GM18867 (cell line): ENCODE results near the gene HES2.
A peak's percentile ranks its signal among the peaks of the same experiment; 100 is the strongest.
"Not testable (repeated sequence)": the region's sequence is repeated elsewhere in the genome, so short reads cannot be mapped to it uniquely, and the experiment has no call there.

Experiments
- ATAC-seq: cut with Tn5 transposase; IDR thresholded peaks from one replicate; pipeline ENCODE4 v1.9.1; 2021; ENCODE audit warnings: mild to moderate bottlenecking, moderate library complexity; ENCODE audit not compliant: unreplicated experiment

HES2 gene

DNA sequence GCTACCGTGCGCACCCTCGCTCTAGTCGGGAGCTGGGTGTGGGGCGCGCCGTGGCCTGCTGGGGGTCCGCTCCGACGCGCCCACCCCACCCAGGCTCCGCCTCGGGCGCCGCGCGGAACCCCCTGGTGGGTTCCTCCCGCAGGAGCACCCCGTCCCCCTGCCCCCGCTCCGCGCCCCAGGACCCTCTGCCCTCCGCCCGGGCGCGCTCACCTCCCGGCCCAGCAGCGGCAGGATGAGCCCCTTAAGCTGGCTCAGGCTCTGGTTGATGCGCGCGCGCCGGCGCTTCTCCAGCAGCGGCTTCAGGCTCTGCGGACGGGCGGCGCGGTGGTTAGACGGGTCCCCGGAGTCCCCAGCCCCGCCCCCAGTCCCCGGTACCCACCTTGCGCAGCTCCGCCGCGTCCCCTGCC lies 319 bp downstream of the HES2 start:
- ATAC-seq, result no peak

DNA sequence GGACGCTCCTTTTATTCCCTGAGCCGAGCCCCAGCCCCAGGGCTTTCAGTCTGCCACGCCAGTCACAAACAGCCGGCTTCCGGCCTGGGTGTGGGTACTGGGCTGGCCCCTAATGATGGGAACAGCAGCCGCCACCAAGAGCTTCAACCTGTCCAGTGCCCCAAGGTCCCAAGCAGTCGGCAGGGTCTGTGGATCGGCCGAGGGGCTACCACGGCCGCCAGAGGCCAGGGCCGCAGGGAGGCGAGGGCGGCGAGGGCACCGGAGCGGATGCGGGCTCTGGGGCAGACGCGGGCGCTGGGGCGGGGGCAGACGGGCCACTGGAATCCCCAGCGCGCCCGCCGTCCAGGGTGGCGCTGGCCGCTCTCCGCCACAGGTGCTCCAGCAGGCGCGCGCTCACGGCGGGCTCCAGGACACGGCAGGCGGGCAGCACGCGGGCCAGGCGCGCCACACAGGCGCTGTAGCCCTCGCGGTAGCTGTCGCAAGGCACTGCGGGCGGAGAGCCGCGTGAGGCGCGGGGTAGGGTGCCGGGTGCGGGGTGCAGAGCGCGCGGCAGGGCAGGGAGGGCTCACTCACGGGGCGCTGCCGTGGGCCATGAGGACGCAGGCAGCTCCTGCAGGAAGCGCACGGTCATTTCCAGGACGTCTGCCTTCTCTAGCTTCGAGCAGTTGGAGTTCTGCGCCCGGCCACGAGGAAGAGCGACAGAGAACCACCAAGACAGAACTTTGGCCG lies 887 bp downstream of the HES2 start:
- no peak for ATAC-seq

DNA sequence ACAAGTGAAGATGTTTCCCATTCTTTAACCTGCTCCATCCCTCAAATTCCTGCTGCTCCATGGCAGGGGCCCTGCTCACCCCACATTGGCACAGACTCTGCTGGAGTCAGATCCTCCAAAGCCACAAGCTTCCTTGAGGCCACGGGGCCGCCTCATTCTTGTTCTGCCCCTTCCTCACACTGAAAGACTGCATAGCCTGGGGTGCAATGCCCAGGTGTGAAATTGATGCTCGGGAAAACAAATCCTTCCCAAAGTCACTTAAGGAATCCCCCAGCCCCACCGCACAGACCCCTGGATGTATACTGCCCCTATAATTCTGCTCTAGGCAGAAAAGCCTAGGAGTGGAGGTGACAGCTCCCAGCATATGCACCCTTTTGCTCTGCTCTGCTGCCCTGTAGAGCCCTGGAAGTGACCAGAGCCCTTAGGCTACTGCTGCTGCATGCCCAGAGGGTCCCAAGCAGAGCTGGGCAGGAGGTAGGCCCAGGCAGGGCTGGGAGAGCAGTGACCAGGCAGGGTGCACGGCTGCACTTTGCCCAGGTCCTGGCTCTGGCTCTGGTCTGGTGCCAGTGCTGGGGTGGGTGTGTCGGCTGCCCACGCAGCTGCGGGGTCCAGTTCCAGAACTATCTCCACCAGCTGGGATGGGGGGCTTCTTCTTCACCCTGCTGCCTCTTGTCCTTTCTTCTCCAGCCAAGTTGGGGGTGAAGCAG lies 1.6 kb downstream of the HES2 start:
- ATAC-seq, result no peak

DNA sequence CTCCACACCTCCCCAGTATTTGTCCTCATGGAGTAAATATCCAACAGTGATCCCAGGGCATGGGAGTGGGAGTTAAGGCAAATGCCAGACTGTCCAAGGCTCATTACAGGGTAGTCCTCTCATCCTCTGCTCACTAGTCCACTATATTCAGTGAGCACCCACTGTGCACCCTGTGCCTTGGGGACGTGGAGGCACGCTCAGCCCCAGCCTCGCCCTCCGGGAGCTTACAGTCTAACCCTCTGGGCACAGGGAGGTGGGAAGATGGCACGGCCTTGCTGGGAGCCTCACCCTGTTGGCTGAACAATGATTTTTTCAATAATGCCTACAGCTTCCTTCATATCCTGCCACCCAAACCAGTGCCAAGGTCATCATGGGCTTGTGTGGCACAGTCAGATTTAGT lies 2.8 kb downstream of the HES2 start:
- ATAC-seq, result no peak

DNA sequence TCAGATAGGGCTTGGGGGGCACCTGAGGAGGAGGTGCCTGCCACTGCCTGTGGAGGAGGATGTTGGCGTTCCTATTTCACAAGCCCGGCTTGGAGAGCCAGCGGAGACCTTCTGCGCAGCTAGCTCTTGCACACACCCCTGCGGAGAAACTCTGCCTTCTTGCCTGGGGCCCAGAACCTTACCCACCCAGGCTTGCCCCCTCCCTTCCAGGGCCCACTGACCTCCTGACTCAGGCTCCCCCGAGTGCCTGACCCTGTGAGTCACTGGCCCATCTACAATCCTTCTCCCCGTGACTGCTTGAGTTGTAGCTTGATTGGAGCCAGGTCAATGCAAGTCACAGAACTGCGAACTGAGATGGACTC lies 3.4 kb downstream of the HES2 start:
- no peak for ATAC-seq

DNA sequence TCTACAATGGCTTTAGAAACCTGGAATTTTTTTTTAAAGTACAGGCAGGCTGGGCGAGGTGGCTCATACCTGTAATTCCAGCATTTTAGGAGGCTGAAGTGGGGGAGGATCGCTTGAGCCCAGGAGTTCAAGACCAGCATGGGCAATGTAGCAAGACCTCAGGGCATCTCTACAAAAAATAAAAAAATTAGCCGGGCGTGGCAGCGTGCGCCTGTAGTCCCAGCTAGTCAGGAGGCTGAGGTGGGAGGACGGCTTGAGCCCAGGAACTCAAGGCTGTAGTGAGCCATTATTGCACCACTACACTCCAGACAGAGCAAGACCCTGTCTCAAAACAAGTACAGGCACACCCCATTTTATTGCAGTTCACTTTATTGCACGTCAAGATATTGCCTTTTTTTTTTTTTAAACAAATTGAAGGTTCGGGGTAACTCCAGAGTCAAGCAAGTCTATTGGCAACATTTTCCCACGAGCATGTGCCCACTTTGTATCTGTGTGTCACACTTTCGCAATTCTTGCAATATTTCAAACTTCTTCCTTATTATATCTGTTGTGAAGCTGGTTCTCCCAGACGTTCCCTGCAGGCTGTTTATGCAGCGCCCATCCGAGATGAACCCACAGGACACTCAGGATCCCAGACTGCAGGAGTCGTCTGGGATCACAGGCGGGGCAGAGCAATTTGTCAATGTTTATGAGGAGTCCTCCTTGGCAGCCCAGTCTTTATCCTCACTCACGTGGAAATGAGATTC lies 4.7 kb downstream of the HES2 start:
- ATAC-seq, result no peak

DNA sequence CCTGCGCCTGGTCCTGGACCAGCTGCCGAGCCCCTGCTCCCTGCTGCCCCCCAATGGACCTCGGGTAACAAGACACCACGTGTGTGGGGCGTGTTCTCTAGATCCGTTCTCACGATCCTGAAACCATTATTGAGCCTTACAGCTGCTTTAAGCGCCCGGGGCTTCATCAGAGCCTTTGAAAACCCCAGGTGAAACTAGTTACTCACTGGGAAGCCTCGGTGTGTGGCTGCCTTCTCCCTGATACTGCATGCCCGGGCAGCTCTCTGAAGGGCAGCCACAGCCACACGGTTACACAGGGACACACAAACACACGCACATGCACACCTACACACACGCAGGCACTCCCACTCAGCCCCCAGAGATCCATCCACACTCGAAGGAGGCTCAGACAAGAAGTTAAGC lies 5.3 kb downstream of the HES2 start:
- ATAC-seq, result peak; percentile 62

DNA sequence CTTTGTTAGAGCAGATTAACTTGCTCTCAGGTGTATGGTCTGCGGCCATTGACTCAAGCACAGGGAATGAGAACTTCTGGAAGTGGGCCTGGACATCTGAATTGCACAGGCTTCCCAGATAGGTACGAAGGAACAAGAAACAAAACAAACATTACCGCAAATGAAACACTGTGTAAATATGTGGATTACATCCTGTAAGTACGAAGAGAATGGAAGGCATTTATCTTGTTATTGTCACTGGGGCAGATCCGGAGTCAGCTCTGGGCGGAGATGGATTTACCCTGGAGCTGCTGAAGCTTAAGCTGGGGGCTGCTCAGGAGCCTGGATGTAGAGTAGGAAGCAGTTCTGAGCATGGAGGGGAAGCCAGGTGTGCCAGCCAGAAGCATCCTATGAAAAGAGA lies 6.8 kb downstream of the HES2 start:
- no peak for ATAC-seq

DNA sequence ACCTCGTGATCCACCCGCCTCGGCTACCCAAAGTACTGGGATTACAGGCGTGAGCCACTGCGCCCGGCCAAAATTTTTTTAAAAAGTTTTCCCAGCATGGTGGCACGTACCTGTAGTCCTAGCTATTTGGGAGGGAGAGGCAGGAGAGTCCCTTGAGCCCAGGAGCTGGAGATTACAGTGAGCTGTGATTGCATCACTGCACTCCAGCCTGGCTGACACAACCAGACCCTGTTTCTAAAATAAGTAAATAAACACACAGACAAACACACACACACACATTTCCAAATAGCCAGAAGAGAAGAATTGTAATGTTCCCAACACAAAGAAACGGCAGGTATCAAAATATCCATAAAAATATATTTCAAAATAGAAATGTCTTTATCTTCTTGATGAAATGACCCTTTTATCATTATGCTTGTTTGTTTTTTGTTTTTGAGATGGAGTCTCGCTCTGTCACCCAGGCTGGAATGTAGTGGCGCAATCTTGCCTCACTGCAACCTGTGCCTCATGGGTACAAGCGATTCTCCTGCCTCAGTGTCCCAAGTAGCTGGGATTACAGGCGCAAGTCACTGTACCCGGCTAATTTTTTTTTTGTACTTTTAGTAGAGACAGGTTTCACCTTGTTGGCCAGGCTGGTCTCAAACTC lies 9.3 kb downstream of the HES2 start:
- no peak for ATAC-seq

DNA sequence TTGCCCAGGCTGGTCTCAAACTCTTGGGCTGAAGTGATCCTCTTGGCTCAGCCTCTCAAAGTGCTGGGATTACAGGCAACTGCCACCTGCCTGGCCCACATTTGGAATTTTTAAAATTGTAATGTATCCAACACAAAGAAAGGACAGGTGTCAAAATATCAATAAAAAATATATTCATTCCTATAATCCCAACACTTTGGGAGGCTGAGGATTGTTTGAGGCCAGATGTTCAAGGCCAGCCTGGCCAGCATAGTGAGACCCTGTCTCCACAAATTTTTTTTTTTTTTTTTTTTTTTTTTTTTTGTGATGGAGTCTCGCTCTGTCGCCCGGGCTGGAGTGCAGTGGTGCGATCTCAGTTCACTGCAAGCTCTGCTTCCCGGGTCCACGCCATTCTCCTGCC lies 10.0 kb downstream of the HES2 start:
- no peak for ATAC-seq

DNA sequence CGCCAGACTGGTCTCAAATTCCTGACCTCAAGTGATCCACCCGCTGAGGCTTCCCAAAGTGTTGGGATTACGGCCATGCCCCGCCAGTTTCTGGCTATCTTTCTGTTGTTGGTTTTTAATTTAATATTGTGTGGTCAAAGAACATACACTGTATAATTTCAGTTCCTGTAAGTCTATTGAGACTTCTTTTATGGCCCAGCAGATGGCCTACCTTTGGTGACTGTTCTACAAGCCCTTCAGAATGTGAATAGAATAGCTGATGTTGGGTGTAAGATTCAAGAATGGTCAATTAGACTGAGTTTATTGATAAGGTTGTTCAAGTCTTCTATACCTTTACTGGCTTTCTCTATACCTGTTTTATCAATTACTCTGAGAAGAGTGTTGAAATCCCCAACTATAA lies 10.7 kb downstream of the HES2 start:
- no peak for ATAC-seq

DNA sequence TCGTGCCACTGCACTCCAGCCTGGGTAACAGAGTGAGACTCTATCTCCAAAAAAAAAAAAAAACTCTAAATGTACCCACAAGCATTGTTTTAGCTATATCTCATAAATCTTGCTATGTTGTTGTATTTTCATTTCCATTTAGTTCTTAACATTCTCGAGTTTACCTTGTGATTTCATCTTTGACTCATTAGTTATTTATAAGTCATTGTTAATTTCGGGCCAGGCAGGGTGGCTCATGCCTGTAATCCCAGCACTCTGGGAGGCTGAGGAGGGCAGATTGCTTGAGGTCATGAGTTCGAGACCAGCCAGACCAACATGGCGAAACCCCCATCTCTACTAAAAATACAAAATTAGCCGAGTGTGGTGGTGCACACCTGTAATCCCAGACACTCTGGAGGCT lies 11.7 kb downstream of the HES2 start:
- no peak for ATAC-seq

DNA sequence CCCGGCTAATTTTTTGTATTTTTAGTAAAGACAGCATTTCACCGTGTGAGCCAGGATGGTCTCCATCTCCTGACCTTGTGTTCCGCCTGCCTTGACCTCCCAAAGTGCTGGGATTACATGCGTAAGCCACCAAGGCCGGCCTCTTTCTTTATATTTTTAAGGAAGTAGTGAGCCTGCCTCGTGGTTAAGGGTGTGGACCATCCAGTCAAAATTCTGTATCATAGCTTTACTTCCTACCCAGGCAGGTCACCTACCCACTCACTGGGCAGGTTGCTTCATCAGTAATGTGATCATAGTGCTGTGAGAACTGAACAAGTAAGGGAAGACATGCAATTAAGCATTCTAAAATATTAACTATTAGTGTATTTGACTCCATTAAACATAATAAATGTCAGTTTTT lies 18.0 kb downstream of the HES2 start:
- no peak for ATAC-seq

DNA sequence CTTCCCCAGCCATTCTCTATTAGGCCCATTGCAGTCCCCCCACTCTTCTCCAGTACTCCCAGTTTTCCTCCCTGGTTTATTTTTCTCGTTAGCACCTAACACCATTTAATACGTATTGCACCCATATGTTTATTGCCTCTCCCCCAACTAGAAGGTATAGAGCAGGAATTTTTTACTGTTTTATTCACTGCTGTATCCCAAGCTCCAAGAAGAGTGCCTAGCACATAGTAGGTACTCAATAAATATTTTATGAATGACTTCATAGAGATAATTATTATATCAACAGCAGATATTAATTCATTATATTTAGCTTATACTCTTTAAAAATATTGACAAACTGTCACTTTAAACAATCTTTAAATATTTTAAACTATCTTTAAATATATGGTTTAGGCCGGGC lies 20.4 kb downstream of the HES2 start:
- no peak for ATAC-seq

DNA sequence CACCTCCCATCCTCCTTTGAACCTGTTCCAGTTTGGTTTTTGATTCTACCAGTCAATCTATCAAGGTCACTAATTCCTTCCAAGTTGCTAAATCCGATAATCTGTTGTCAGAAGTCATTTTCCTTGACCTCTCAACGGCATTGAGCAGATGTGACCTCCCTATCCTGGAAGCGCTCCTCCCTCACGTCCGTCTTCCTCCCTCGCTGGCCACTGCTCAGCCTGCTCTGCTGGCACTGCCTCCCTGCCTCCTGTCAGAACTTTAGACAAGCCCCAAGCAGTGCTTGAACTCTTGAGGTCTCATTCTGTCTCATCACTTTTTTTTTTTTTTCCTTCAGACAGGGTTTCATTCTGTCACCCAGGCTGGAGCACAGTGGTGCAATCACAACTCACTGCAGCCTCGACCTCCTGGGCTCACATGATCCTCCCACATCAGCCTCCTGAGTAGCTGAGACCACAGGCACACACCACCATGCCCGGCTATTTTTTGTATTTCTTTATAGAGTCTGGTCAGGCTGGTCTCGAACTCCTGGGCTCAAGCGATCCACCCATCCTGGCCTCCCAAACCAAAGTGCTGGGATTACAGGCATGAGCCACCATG lies 21.8 kb downstream of the HES2 start:
- no peak for ATAC-seq

DNA sequence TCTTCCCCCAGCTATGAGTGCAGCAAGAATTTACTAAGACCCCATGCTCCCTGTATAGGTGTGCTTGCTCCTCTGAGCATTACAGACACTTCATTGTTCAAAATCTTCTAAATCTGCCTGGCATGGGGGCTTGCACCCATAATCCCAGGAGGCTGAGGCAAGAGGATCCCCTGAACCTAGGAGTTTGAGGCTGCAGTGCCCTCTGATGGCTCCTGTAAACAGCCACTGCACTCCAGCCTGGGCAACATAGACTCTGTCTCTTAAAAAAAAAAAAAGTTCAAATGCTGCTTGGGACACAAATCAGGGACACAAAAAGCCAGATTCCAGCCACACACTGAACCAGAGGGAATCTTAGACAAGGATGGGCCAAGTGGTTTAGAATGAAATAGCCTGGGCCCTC lies 22.7 kb downstream of the HES2 start:
- ATAC-seq, result no peak

DNA sequence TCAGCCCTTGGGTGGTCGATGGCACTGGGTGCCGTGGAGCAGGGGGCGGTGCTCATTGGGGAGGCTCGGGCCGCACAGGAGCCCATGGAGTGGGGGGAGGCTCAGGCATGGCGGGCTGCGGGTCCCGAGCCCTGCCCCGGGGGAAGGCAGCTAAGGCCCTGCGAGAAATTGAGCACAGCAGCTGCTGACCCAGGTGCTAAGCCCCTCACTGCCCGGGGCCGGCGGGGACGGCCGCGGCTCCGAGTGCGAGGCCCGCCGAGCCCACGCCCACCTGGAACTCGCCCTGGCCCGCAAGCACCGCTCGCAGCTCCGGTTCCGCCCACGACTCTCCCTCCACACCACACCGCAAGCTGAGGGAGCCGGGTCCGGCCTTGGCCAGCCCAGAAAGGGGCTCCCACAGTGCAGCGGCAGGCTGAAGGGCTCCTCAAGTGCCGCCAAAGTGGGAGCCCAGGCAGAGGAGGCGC lies 23.9 kb downstream of the HES2 start:
- ATAC-seq, result not testable (repeated sequence)

DNA sequence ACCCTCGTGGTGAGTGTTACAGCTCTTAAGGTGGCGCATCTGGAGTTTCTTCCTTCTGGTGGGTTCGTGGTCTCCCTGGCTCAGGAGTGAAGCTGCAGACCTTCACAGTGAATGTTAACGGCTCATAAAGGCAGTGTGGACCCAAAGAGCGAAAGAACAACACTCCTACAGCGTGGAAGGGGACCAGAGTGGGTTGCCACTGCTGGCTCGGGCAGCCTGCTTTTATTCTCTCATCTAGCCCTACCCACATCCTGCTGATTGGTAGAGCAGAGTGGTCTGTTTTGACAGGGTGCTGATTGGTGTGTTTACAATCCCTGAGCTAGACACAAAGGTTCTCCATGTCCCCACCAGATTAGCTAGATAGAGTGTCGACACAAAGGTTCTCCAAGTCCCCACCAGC lies 24.6 kb downstream of the HES2 start:
- ATAC-seq, result not testable (repeated sequence)

DNA sequence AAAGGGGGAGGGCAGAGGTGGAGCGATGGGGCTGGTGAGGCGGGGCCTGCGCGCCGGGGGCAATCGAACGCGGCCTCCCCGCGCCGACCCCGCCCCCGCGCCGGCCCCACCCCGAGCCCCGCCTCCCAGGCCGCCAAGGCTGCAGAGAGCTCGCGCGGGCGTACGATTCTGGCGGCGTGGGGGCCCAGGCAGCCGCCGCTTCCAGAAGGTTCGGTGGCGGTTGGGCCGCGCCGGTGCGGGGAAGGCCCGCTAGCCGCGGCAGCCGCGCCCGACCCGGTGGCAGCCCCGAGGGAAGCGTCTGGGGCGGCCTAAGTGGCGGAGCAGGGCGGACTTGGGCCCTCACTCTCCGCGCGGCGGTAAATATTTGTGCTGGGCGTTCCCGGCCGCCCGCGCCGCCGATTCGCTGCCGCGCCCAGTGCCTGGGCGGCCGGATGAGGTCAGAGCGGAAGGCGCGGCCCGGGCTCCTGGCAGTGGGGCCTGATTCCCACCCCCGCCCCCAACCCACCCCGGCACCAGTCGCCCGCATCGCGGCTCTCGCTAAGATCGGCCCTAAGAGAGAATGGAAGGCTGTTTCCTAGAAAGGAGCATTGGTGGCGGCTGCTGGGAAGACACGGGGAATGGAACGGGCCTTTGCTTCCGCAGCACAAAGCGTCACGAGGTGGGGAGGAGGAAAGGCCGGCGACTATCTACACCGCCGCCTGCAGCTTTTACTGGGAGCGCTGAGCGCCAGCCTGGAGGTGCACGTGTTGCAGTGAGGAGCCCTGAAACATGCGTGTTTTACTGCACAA lies 26.1 kb downstream of the HES2 start, which contains the start of gene ACOT7:
ACOT7 (minus strand) TSS at position 368 of the 788 bp plus-strand sequence. CDS start 368 bp downstream, outside the sequence.
- ATAC-seq, result peak; percentile 80

DNA sequence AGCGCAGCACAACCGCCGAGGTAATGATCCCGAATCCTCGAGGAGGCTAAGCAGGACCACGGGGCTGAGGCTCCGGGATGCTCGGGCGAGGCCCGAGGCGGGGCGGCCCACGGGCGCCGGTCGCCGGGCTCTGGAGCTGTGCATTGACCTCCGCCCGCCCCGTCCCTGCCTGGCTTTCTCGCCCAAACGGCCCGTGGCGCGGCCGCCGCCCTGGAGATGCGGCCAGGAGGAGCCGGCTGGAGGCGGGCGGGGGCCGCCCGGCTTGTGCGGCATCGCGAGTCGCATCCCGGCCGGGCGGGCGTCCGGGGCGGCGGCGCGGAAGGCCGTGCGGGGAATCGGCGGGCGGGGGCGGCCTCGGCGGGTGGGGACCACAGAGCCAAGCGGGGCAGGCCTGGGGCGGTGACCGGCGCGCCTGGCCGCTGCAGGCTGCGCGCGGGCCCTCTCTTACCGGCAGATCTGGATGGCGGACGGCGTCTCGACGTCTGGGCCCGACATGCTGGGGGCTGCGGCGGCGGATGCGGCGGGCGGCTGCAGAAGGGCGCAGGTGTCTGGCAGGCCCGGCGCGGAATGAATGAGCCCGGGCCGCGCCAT lies 26.8 kb downstream of the HES2 start:
- peak; percentile 17 for ATAC-seq
